GM12878 (cell line): Measurements from ENCODE around the gene MED13L. TPM values are rescaled to one million over a fixed set of nuclear protein-coding genes. Genes with fewer than 3 reads are reported as not detected.

Experiments
- ATAC-seq: fragments of 200-7000 bp; cut with Tn5 transposase; 3 replicates; pipeline ENCODE4 v1.9.1; 2020; ENCODE audit warnings: mild to moderate bottlenecking, moderate library complexity
- BruUV-seq: library from RNA; stranded (reverse); fragments of 400-500 nt; replicated peaks from 2 replicates; lab custom pipeline; 2021; lab: Mats Ljungman, UMichigan
- CTCF ChIA-PET: fragments of 300-600 bp; sonication (Branson Sonifier 250); formaldehyde crosslinking; extraction: SDS; loops from one replicate; lab custom pipeline; 2021; ENCODE audit warnings: inconsistent platforms; lab: Yijun Ruan, JAX
- POLR2A ChIA-PET: fragments of 350-600 bp; formaldehyde crosslinking; extraction: SDS; loops from one replicate; lab custom pipeline; 2021; ENCODE audit warnings: inconsistent platforms; lab: Charles Lee
- RAD21 ChIA-PET: fragments of 300-600 bp; sonication (Branson Sonifier 250); formaldehyde crosslinking; loops from one replicate; lab custom pipeline; 2023; ENCODE audit warnings: antibody characterized with exemption; ENCODE audit not compliant: unreplicated experiment; lab: Charles Lee
- SMC1A ChIA-PET: fragments of 300-600 bp; sonication (Branson Sonifier 250); formaldehyde crosslinking; loops from one replicate; lab custom pipeline; 2023; ENCODE audit not compliant: unreplicated experiment, uncharacterized antibody; lab: Charles Lee
- DNase-seq: peaks from one replicate; pipeline ENCODE4 v3.0.0-alpha.2; 2011; ENCODE audit warnings: low read depth, low spot score
- FAIRE-seq: peaks from 3 replicates; lab custom pipeline; 2011; peaks lifted over from hg19 to GRCh38; lab: Jason Lieb, UNC
- H2AFZ ChIP-seq: 2 replicates; pipeline ENCODE4 v1.6.0; 2011; ENCODE audit warnings: low read depth, low read length, control low read depth; ENCODE audit not compliant: control insufficient read depth
- H3K27ac ChIP-seq: 2 replicates; pipeline ENCODE4 v1.5.1; 2011; ENCODE audit warnings: control low read depth; ENCODE audit not compliant: control insufficient read depth, insufficient read depth
- H3K27me3 ChIP-seq, 2 experiments: replicated peaks in 1 of 2; 2 replicates each; pipeline versions ENCODE4 v1.6.0 to v1.6.1; 2011; ENCODE audit warnings: low read length in 1 of 2; ENCODE audit not compliant: control insufficient read depth in 2 of 2, insufficient read depth in 2 of 2
- H3K36me3 ChIP-seq, 2 experiments: 2 replicates each; pipeline ENCODE4 v1.5.1; 2011; ENCODE audit warnings: low read length in 1 of 2; ENCODE audit not compliant: control insufficient read depth in 2 of 2, insufficient read depth in 2 of 2
- H3K4me1 ChIP-seq: 2 replicates; pipeline ENCODE4 v1.6.1; 2011; ENCODE audit warnings: mild to moderate bottlenecking, low read length, moderate library complexity, mixed read lengths; ENCODE audit not compliant: control insufficient read depth, insufficient read depth
- H3K4me2 ChIP-seq: 2 replicates; pipeline ENCODE4 v1.6.0; 2011; ENCODE audit warnings: control low read depth; ENCODE audit not compliant: control insufficient read depth, insufficient read depth
- H3K4me3 ChIP-seq: fragments of 200-600 bp; sonication (generic); 2 replicates; pipeline ENCODE4 v1.5.1; 2016
- H3K79me2 ChIP-seq: 2 replicates; pipeline ENCODE4 v1.6.0; 2011; ENCODE audit warnings: low read length; ENCODE audit not compliant: control insufficient read depth, insufficient read depth
- H3K9ac ChIP-seq: 2 replicates; pipeline ENCODE4 v1.8.0; 2011; ENCODE audit warnings: low read length, control low read depth, mixed read lengths; ENCODE audit not compliant: control insufficient read depth, insufficient read depth
- H3K9me3 ChIP-seq: replicated peaks from 3 replicates; pipeline ENCODE4 v1.5.1; 2011; ENCODE audit warnings: mild to moderate bottlenecking, low read length; ENCODE audit not compliant: control insufficient read depth, insufficient read depth
- H4K20me1 ChIP-seq: 2 replicates; pipeline ENCODE4 v1.6.0; 2011; ENCODE audit not compliant: control insufficient read depth, insufficient read depth
- BMI1 ChIP-seq: fragments of 450-650 bp; IDR thresholded peaks from 2 replicates; pipeline ENCODE4 v1.6.1; 2016; ENCODE audit warnings: mild to moderate bottlenecking, moderate library complexity, borderline replicate concordance
- CBX3 ChIP-seq: fragments of 200-600 bp; sonication (generic); IDR thresholded peaks from 2 replicates; pipeline ENCODE4 v1.6.1; 2016; ENCODE audit warnings: low read depth, borderline replicate concordance
- CHD4 ChIP-seq: fragments of 200-600 bp; sonication (generic); IDR thresholded peaks from 2 replicates; pipeline ENCODE4 v1.6.1; 2016; ENCODE audit warnings: mild to moderate bottlenecking
- EED ChIP-seq: sonication (generic); IDR thresholded peaks from 2 replicates; pipeline ENCODE4 v1.6.1; 2016; ENCODE audit warnings: antibody characterized with exemption, low read depth
- ETV6 ChIP-seq, 2 experiments: fragments of 450-650 bp in 1 of 2; IDR thresholded peaks in 1 of 2; conservative IDR thresholded peaks in 1 of 2; 2 replicates each; pipeline ENCODE4 v1.6.1; 2014; ENCODE audit warnings: antibody characterized with exemption in 1 of 2, borderline replicate concordance in 1 of 2, low read depth in 1 of 2, mild to moderate bottlenecking in 1 of 2, moderate library complexity in 1 of 2
- FOXM1 ChIP-seq: IDR thresholded peaks from 2 replicates; pipeline ENCODE4 v1.6.1; 2012; ENCODE audit warnings: low read depth, mild to moderate bottlenecking, inconsistent platforms, low read length, moderate library complexity
- MEF2A ChIP-seq: IDR thresholded peaks from 2 replicates; pipeline ENCODE4 v1.6.1; 2011; ENCODE audit warnings: low read depth, mild to moderate bottlenecking, low read length, moderate library complexity; ENCODE audit not compliant: insufficient read depth
- MTA3 ChIP-seq: IDR thresholded peaks from 2 replicates; pipeline ENCODE4 v1.6.1; 2012; ENCODE audit warnings: low read length, inconsistent platforms, borderline replicate concordance
- NFYB ChIP-seq: IDR thresholded peaks from 2 replicates; pipeline ENCODE4 v1.6.1; 2011; ENCODE audit warnings: low read depth, mild to moderate bottlenecking, low read length, improper control_type of control experiment, moderate library complexity; ENCODE audit not compliant: insufficient read depth
- RB1 ChIP-seq: fragments of 450-650 bp; formaldehyde crosslinking; IDR thresholded peaks from 2 replicates; pipeline ENCODE4 v1.6.1; 2017; ENCODE audit warnings: mild to moderate bottlenecking, borderline replicate concordance
- RUNX3 ChIP-seq: IDR thresholded peaks from 2 replicates; pipeline ENCODE4 v1.6.1; 2012; ENCODE audit warnings: low read length, inconsistent platforms
- SIN3A ChIP-seq: IDR thresholded peaks from 2 replicates; pipeline ENCODE4 v1.6.1; 2012; ENCODE audit warnings: low read depth, low read length, improper control_type of control experiment
- SMARCA5 ChIP-seq: fragments of 450-650 bp; IDR thresholded peaks from 2 replicates; pipeline ENCODE4 v1.6.1; 2017; ENCODE audit warnings: mild to moderate bottlenecking
- SPI1 ChIP-seq: IDR thresholded peaks from 2 replicates; pipeline ENCODE4 v1.6.1; 2011; ENCODE audit warnings: low read depth, mild to moderate bottlenecking, low read length, moderate library complexity, borderline replicate concordance; ENCODE audit not compliant: insufficient read depth
- SUPT20H ChIP-seq: IDR thresholded peaks from 2 replicates; pipeline ENCODE4 v1.6.1; 2011; ENCODE audit warnings: low read depth, mild to moderate bottlenecking, low read length, moderate library complexity, borderline replicate concordance; ENCODE audit not compliant: control insufficient read depth
- TCF3 ChIP-seq: IDR thresholded peaks from 2 replicates; pipeline ENCODE4 v1.6.1; 2012; ENCODE audit warnings: low read depth, mild to moderate bottlenecking, low read length, borderline replicate concordance; ENCODE audit not compliant: insufficient read depth
- TCF7 ChIP-seq: IDR thresholded peaks from 2 replicates; pipeline ENCODE4 v1.6.1; 2014; ENCODE audit warnings: antibody characterized with exemption, borderline replicate concordance
- YBX1 ChIP-seq: fragments of 450-650 bp; IDR thresholded peaks from 2 replicates; pipeline ENCODE4 v1.6.1; 2016; ENCODE audit warnings: antibody characterized with exemption
- YY1 ChIP-seq: IDR thresholded peaks from 2 replicates; pipeline ENCODE4 v1.6.1; 2011; ENCODE audit warnings: low read depth, mild to moderate bottlenecking, low read length
- ZNF274 ChIP-seq: IDR thresholded peaks from one replicate; pipeline ENCODE4 v1.8.0; 2011; ENCODE audit not compliant: insufficient read length, insufficient read depth
- ZNF384 ChIP-seq: IDR thresholded peaks from 2 replicates; pipeline ENCODE4 v1.6.1; 2012; ENCODE audit warnings: low read depth, mild to moderate bottlenecking, low read length, improper control_type of control experiment, borderline replicate concordance
- ZSCAN29 ChIP-seq: fragments of 450-650 bp; IDR thresholded peaks from 2 replicates; pipeline ENCODE4 v1.6.1; 2017; ENCODE audit warnings: mild to moderate bottlenecking, moderate library complexity
- ZZZ3 ChIP-seq: IDR thresholded peaks from 2 replicates; pipeline ENCODE4 v1.6.1; 2011; ENCODE audit warnings: low read depth; ENCODE audit not compliant: control insufficient read depth, insufficient read length
- WGBS: methylation state at CpG from one replicate; pipeline ENCODE4 v1.1.6; 2016; ENCODE audit warnings: low lambda C conversion rate; ENCODE audit not compliant: insufficient replicate concordance, insufficient coverage; ENCODE audit errors: missing lambda C conversion rate; 5-methylcytosine and 5-hydroxymethylcytosine counted together
- in situ Hi-C: fragments of 300-500 bp; cut with MboI; formaldehyde crosslinking; loops from 9 replicates; pipeline ENCODE4 v1.14.3; 2018; ENCODE audit warnings: mixed read lengths
- intact Hi-C: fragments of 100-400 bp; cut with micrococcal nuclease; formaldehyde crosslinking; loops from one replicate; pipeline ENCODE4 v1.14.2; 2022; ENCODE audit not compliant: unreplicated experiment
- polyA plus RNA-seq, 11 experiments: library from polyadenylated mRNA; depleted of rRNA in 4 of 11; unstranded in 6 of 11; stranded (reverse) in 5 of 11; fragments of >200 nt; fragmentation: Nextera tagmentation in 4 of 11; fragmentation: Illumina TruSeq in 1 of 11; extraction: Ambion mirVana in 4 of 11; extraction: Trizol in 1 of 11; gene quantifications; 1 replicate in 1 of 11; 2 replicates in 10 of 11; pipeline versions ENCODE4 v1.2.1 to v1.2.3, GENCODE V29; 2011 to 2016; ENCODE audit warnings: inconsistent platforms in 2 of 11, missing spikeins in 2 of 11, low read depth in 1 of 11
- total RNA-seq, 4 experiments: library from RNA; depleted of rRNA in 3 of 4; stranded (reverse); fragments of >200 nt in 3 of 4; fragmentation: Illumina TruSeq in 1 of 4; extraction: Trizol in 1 of 4; gene quantifications; 2 replicates each; pipeline versions ENCODE4 v1.2.1 to v1.2.3, GENCODE V29; 2013 to 2021
- TF ChIP-seq, protein P1 (sequence below): fragments of 150-350 bp; IDR thresholded peaks from 2 replicates; pipeline ENCODE4 v1.6.1; 2014; ENCODE audit warnings: mild to moderate bottlenecking, low read depth, low read length
- TF ChIP-seq, protein P2 (sequence below): fragments of 450-650 bp; IDR thresholded peaks from 2 replicates; pipeline ENCODE4 v1.6.1; 2017; ENCODE audit warnings: mild to moderate bottlenecking, low read depth, inconsistent platforms; ENCODE audit not compliant: poor library complexity, severe bottlenecking

The MED13L gene
- total and polyA plus RNA-seq, 10 of the 15 experiments (the other 5 are each of a cell fraction or from before 2014, with no cell fraction given), result 3.7 to 30.1 (median 9.1) TPM

DNA sequence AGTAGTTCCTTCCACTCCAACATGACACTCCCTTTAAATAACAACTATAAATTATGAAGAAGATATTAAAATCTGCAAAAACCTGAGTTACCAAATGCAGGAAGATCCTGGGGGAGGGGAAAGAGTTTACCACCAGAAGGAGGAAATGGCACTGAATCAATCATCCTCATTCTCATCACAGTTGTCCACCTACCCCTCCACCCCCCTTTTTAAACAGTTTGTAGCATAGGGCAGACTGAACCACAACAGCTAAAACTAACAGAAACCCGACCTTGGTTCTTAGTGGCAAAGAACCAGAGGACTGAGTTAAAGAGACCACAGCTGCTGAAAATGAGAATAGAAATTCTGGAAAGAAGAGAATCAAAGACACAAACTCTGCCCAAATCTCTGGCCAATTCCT, 189.5 kb downstream of the MED13L start:
- WGBS, result 0% methylated on average over 1 of the region's 1 CpG
- in situ Hi-C loops (no loop called here), intact Hi-C loops (no loop called here)
- POLR2A ChIA-PET, result no interaction called here
- H3K4me3 ChIP-seq, result no peak overlapping the region
- H3K4me2 ChIP-seq, result peak overlapping the region; percentile 72; the same call in 1 of the 2 replicates
- CTCF ChIA-PET, result no interaction called here
- no peaks in the 10 kb centered on the region for H4K20me1 ChIP-seq
- H3K36me3 ChIP-seq, result no peaks in the 10 kb centered on the region
- no peak overlapping the region for H2AFZ ChIP-seq
- no peak overlapping the region for H3K27ac ChIP-seq
- no peaks in the 10 kb centered on the region for H3K27me3 ChIP-seq
- FAIRE-seq (no peak), DNase-seq (no peak), ATAC-seq (peak; percentile 89)
- no TSS peak for BruUV-seq
- no peak overlapping the region for H3K9ac ChIP-seq
- TF ChIP-seq ZNF384, result no peak
- TF ChIP-seq, protein P1, sequence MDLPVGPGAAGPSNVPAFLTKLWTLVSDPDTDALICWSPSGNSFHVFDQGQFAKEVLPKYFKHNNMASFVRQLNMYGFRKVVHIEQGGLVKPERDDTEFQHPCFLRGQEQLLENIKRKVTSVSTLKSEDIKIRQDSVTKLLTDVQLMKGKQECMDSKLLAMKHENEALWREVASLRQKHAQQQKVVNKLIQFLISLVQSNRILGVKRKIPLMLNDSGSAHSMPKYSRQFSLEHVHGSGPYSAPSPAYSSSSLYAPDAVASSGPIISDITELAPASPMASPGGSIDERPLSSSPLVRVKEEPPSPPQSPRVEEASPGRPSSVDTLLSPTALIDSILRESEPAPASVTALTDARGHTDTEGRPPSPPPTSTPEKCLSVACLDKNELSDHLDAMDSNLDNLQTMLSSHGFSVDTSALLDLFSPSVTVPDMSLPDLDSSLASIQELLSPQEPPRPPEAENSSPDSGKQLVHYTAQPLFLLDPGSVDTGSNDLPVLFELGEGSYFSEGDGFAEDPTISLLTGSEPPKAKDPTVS, result no peak
- no peak for TF ChIP-seq ETV6 (conservative IDR thresholded peaks at IDR 0.05 in 1 of 2, IDR thresholded peaks at IDR 0.05 in 1 of 2; ENCODE audit: borderline replicate concordance in 1 of 2, low read depth in 1 of 2)
- 0 out of 2 replicates have a peak, but pooled peaks have one; percentile 17 for TF ChIP-seq EED
- TF ChIP-seq MTA3, result no peak
- TF ChIP-seq RB1, result no peak
- no peak for TF ChIP-seq BMI1
- no peak for TF ChIP-seq NFYB
- TF ChIP-seq ZSCAN29, result no peak
- no peak for TF ChIP-seq FOXM1
- no peak for TF ChIP-seq TCF3
- TF ChIP-seq SPI1, result 0 out of 2 replicates have a peak, but pooled peaks have one; percentile 9
- TF ChIP-seq YBX1, result no peak
- TF ChIP-seq TCF7, result no peak
- no peak for TF ChIP-seq YY1
- no peak for TF ChIP-seq ZZZ3
- TF ChIP-seq CBX3, result no peak
- peak; percentile 63 for TF ChIP-seq RUNX3
- TF ChIP-seq, protein P2, sequence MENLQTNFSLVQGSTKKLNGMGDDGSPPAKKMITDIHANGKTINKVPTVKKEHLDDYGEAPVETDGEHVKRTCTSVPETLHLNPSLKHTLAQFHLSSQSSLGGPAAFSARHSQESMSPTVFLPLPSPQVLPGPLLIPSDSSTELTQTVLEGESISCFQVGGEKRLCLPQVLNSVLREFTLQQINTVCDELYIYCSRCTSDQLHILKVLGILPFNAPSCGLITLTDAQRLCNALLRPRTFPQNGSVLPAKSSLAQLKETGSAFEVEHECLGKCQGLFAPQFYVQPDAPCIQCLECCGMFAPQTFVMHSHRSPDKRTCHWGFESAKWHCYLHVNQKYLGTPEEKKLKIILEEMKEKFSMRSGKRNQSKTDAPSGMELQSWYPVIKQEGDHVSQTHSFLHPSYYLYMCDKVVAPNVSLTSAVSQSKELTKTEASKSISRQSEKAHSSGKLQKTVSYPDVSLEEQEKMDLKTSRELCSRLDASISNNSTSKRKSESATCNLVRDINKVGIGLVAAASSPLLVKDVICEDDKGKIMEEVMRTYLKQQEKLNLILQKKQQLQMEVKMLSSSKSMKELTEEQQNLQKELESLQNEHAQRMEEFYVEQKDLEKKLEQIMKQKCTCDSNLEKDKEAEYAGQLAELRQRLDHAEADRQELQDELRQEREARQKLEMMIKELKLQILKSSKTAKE, result no peak
- no peak for TF ChIP-seq CHD4
- TF ChIP-seq MEF2A, result 0 out of 2 replicates have a peak, but pooled peaks have one; percentile 21
- TF ChIP-seq ZNF274, result no peak
- TF ChIP-seq SUPT20H, result no peak
- TF ChIP-seq SMARCA5, result no peak
- TF ChIP-seq SIN3A, result no peak
- H3K9me3 ChIP-seq, result no peaks in the 10 kb centered on the region
- H3K4me1 ChIP-seq, result peaks cover 12% of the 10 kb centered on the region
- SMC1A ChIA-PET, result no interaction called here
- no peaks in the 10 kb centered on the region for H3K79me2 ChIP-seq
- RAD21 ChIA-PET, result no interaction called here
